Endothelial cell of umbilical vein (primary cell): Measurements from ENCODE around the gene SVOP. TPM values are rescaled to one million over a fixed set of nuclear protein-coding genes. Genes with fewer than 3 reads are reported as not detected.

ENCODE experiments used
- BruUV-seq: library from RNA; stranded (reverse); fragments of 400-500 nt; replicated peaks from 2 replicates; lab custom pipeline; 2021; lab: Mats Ljungman, UMichigan
- CTCF ChIA-PET: fragments of 300-600, 350-600 bp; sonication (Branson Sonifier 250); formaldehyde crosslinking; loops from one replicate; lab custom pipeline; 2021; ENCODE audit warnings: antibody characterized with exemption, inconsistent platforms; lab: Charles Lee
- POLR2A ChIA-PET: fragments of 300-600, 350-600 bp; sonication (Branson Sonifier 250); formaldehyde crosslinking; loops from one replicate; lab custom pipeline; 2021; ENCODE audit warnings: antibody characterized with exemption, inconsistent platforms; lab: Charles Lee
- DNase-seq: peaks from one replicate; pipeline ENCODE4 v3.0.0-alpha.2; 2011; ENCODE audit warnings: low read depth, low spot score
- FAIRE-seq: peaks from 2 replicates; lab custom pipeline; 2011; peaks lifted over from hg19 to GRCh38; lab: Jason Lieb, UNC
- H2AFZ ChIP-seq: 2 replicates; pipeline ENCODE4 v1.6.0; 2012; ENCODE audit warnings: low read depth, low read length, control low read depth, inconsistent platforms
- H3K27ac ChIP-seq: 2 replicates; pipeline ENCODE4 v1.5.1; 2011; ENCODE audit warnings: low read depth, mild to moderate bottlenecking, control low read depth, low read length, moderate library complexity; ENCODE audit not compliant: insufficient read depth
- H3K27me3 ChIP-seq, 2 experiments: 2 replicates each; pipeline versions ENCODE4 v1.6.0 to v1.6.1; 2011; ENCODE audit warnings: low read length in 2 of 2, mixed read lengths in 1 of 2; ENCODE audit not compliant: control insufficient read depth in 2 of 2, insufficient read depth in 2 of 2
- H3K36me3 ChIP-seq, 2 experiments: 2 replicates in 1 of 2; 3 replicates in 1 of 2; pipeline ENCODE4 v1.5.1; 2011; ENCODE audit warnings: low read length in 2 of 2, mild to moderate bottlenecking in 1 of 2, moderate library complexity in 1 of 2; ENCODE audit not compliant: control insufficient read depth in 2 of 2, insufficient read depth in 2 of 2; ENCODE audit errors: extremely low read depth in 1 of 2
- H3K4me1 ChIP-seq: 3 replicates; pipeline ENCODE4 v1.5.1; 2011; ENCODE audit warnings: mild to moderate bottlenecking, low read length; ENCODE audit not compliant: control insufficient read depth, insufficient read depth; ENCODE audit errors: extremely low read depth
- H3K4me2 ChIP-seq: 2 replicates; pipeline ENCODE4 v1.6.1; 2011; ENCODE audit warnings: low read length, control low read depth, mixed read lengths; ENCODE audit not compliant: insufficient read depth
- H3K4me3 ChIP-seq, 3 experiments: fragments of 200-600 bp in 1 of 3; sonication (generic), shearing (Covaris generic) in 1 of 3; replicated peaks in 1 of 3; 2 replicates each; pipeline ENCODE4 v1.5.1; 2011 to 2016; ENCODE audit warnings: control low read depth in 3 of 3, low read length in 3 of 3, mild to moderate bottlenecking in 2 of 3, inconsistent platforms in 1 of 3, low read depth in 1 of 3, moderate library complexity in 1 of 3; ENCODE audit not compliant: insufficient read depth in 1 of 3
- H3K79me2 ChIP-seq: 2 replicates; pipeline ENCODE4 v1.6.0; 2012; ENCODE audit warnings: low read length, inconsistent platforms; ENCODE audit not compliant: control insufficient read depth, insufficient read depth
- H3K9ac ChIP-seq: replicated peaks from 2 replicates; pipeline ENCODE3; 2011; ENCODE audit warnings: low read length, control low read depth; ENCODE audit not compliant: insufficient read depth; ENCODE audit errors: extremely low read depth
- H3K9me1 ChIP-seq: replicated peaks from 3 replicates; pipeline ENCODE4 v1.6.0; 2011; ENCODE audit warnings: mild to moderate bottlenecking, low read length; ENCODE audit not compliant: control insufficient read depth, insufficient read depth; ENCODE audit errors: extremely low read depth
- H3K9me3 ChIP-seq: replicated peaks from 2 replicates; pipeline ENCODE4 v1.5.1; 2012; ENCODE audit warnings: low read length, inconsistent platforms; ENCODE audit not compliant: control insufficient read depth, insufficient read depth
- H4K20me1 ChIP-seq: replicated peaks from 2 replicates; pipeline ENCODE3; 2011; ENCODE audit warnings: mild to moderate bottlenecking, low read length; ENCODE audit not compliant: control insufficient read depth, insufficient read depth; ENCODE audit errors: extremely low read depth
- EZH2 ChIP-seq: IDR thresholded peaks from 2 replicates; pipeline ENCODE4 v1.6.1; 2012; ENCODE audit warnings: borderline replicate concordance, low read depth, mild to moderate bottlenecking, moderate library complexity, low read length, inconsistent platforms; ENCODE audit not compliant: severe bottlenecking
- FOS ChIP-seq: IDR thresholded peaks from 2 replicates; pipeline ENCODE4 v1.6.1; 2011; ENCODE audit warnings: mild to moderate bottlenecking, low read length, moderate library complexity, borderline replicate concordance; ENCODE audit not compliant: insufficient read depth
- GATA2 ChIP-seq: IDR thresholded peaks from 2 replicates; pipeline ENCODE4 v1.7.0; 2011; ENCODE audit warnings: low read depth, mild to moderate bottlenecking, moderate library complexity, mixed read lengths, low read length; ENCODE audit not compliant: insufficient read length, insufficient read depth
- JUN ChIP-seq: IDR thresholded peaks from 2 replicates; pipeline ENCODE4 v1.6.1; 2011; ENCODE audit warnings: borderline replicate concordance, low read depth; ENCODE audit not compliant: insufficient read length, insufficient read depth
- MYC ChIP-seq: IDR thresholded peaks from one replicate; pipeline ENCODE4 v1.6.1; 2011; ENCODE audit warnings: mild to moderate bottlenecking, low read depth, low read length
- POLR2A ChIP-seq: IDR thresholded peaks from 2 replicates; pipeline ENCODE4 v1.6.1; 2012; ENCODE audit warnings: low read depth, mild to moderate bottlenecking, control low read depth, low read length
- POLR2AphosphoS5 ChIP-seq: IDR thresholded peaks from 2 replicates; pipeline ENCODE4 v1.6.1; 2012; ENCODE audit warnings: low read depth, mild to moderate bottlenecking, control low read depth, low read length, moderate library complexity; ENCODE audit not compliant: insufficient read depth
- dilution Hi-C: fragments of 300-500 bp; cut with MboI; formaldehyde crosslinking; loops from one replicate; pipeline ENCODE4 v1.15.0; 2019; ENCODE audit warnings: low sequenced_read_pairs; ENCODE audit not compliant: extremely low pct_ligation_motif_present
- intact Hi-C: fragments of 100-400 bp; cut with micrococcal nuclease; formaldehyde crosslinking; loops from one replicate; pipeline ENCODE4 v1.10.0; 2022
- polyA plus RNA-seq, 4 experiments: library from polyadenylated mRNA; depleted of rRNA in 3 of 4; stranded (reverse) in 3 of 4; unstranded in 1 of 4; fragments of >200 nt; gene quantifications; 2 replicates each; pipeline versions ENCODE4 v1.2.1 to v1.2.3, GENCODE V29; 2011 to 2012; ENCODE audit warnings: missing spikeins in 1 of 4
- total RNA-seq: library from RNA; stranded (reverse); gene quantifications from 2 replicates; pipeline ENCODE4 v1.2.3, GENCODE V29; 2021
- TF ChIP-seq, protein P1 (sequence below), 2 donors: IDR thresholded peaks; 1 replicate in 1 of 2; 2 replicates in 1 of 2; pipeline ENCODE4 v1.5.1; 2011; ENCODE audit warnings: low read length in 2 of 2, mild to moderate bottlenecking in 2 of 2, moderate library complexity in 2 of 2, control low read depth in 1 of 2, inconsistent platforms in 1 of 2, low read depth in 1 of 2; ENCODE audit not compliant: insufficient read depth in 1 of 2; ENCODE audit errors: extremely low read depth in 1 of 2
- TF ChIP-seq, protein P2 (sequence below): IDR thresholded peaks from 2 replicates; pipeline ENCODE4 v1.6.1; 2011; ENCODE audit not compliant: insufficient read depth, insufficient read length

Gene SVOP
- total and polyA plus RNA-seq, 2 donors (not counting 3 experiments of a cell fraction or from before 2014, with no cell fraction given), result not detected

DNA sequence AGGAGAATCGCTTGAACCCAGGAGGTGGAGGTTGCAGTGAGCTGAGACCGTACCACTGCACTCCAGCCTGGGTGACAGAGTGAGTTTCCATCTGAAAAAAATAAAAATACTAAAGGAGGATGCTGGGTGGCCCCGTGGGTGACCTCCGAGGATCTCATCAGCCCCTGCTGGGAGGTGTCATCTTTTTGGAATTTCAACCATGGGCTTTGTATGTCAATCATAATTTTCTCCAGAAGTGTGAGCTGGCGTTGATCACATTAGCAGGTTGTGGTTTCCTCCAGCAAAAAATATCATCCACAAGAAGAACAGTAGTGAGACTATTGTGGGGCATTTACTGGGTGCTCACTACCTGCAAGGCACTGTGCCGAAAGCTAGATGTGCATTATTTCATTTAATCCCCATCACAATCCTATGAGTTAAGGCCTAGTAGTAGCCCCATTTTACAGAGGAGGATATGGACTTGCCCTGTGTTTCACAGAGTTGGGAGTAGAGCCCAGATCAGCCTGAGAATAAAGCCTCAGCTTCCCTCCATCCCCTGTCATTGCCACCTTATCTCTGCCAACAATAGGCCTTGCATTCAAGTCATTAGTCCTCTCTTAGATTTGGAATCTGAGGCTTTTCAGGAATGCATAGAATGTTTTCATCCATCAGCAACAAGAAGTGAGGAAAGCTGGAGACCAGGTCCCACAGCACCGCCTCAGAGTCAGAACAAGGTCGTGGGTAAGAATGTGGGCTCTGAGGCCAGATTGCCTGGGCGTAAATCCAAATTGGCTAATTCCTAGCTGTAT is 39.8 kb downstream of the SVOP start:
- Histone ChIP-seq H3K9me1 (no peaks in the 10 kb centered on the region), H3K9ac (no peak overlapping the region), H2AFZ (no peak overlapping the region), H3K4me2 (no peak overlapping the region), H3K9me3 (no peaks in the 10 kb centered on the region), H4K20me1 (no peaks in the 10 kb centered on the region), H3K27ac (no peak overlapping the region), H3K4me3 (no peak overlapping the region), H3K27me3 (no peaks in the 10 kb centered on the region), H3K36me3 (no peaks in the 10 kb centered on the region), H3K4me1 (no peaks in the 10 kb centered on the region), H3K79me2 (no peaks in the 10 kb centered on the region)
- BruUV-seq, result no TSS peak
- no peak for FAIRE-seq
- no peak for DNase-seq
- dilution Hi-C loops (no loop called here), intact Hi-C loops (no loop called here)
- CTCF ChIA-PET, result no interaction called here
- TF ChIP-seq JUN (no peak), GATA2 (no peak), MYC (no peak), EZH2 (no peak), POLR2AphosphoS5 (no peak), POLR2A (no peak), FOS (no peak)
- TF ChIP-seq, protein P1, sequence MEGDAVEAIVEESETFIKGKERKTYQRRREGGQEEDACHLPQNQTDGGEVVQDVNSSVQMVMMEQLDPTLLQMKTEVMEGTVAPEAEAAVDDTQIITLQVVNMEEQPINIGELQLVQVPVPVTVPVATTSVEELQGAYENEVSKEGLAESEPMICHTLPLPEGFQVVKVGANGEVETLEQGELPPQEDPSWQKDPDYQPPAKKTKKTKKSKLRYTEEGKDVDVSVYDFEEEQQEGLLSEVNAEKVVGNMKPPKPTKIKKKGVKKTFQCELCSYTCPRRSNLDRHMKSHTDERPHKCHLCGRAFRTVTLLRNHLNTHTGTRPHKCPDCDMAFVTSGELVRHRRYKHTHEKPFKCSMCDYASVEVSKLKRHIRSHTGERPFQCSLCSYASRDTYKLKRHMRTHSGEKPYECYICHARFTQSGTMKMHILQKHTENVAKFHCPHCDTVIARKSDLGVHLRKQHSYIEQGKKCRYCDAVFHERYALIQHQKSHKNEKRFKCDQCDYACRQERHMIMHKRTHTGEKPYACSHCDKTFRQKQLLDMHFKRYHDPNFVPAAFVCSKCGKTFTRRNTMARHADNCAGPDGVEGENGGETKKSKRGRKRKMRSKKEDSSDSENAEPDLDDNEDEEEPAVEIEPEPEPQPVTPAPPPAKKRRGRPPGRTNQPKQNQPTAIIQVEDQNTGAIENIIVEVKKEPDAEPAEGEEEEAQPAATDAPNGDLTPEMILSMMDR (IDR thresholded peaks at IDR 0.05; ENCODE audit: extremely low read depth in 1 of 2, insufficient read depth in 1 of 2, low read depth in 1 of 2, low read length in 2 of 2), result no peak
- TF ChIP-seq, protein P2, sequence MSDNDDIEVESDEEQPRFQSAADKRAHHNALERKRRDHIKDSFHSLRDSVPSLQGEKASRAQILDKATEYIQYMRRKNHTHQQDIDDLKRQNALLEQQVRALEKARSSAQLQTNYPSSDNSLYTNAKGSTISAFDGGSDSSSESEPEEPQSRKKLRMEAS, result no peak
- POLR2A ChIA-PET, result no interaction called here
